ENCODE results near the gene CDRT4. TPM values are rescaled to one million over a fixed set of nuclear protein-coding genes. Genes with fewer than 3 reads are reported as not detected.

The CDRT4 gene
- total RNA-seq, 1 experiment from 2014 or later = 13.6 TPM

GRCh38 chr17:15431196-15431595, 36.2 kb downstream of the CDRT4 start:
- Histone ChIP-seq H3K4me3 (ENCODE audit: low read length) (no peak overlapping the region), H3K9me2 (replicated peaks; ENCODE audit: insufficient read depth, low read length) (no peaks in the 10 kb centered on the region), H3K9ac (ENCODE audit: low read length) (no peak overlapping the region), H3K4me2 (ENCODE audit: low read depth, low read length, poor library complexity, severe bottlenecking) (no peak overlapping the region), H4K20me1 (ENCODE audit: insufficient read depth, low read depth, low read length) (no peaks in the 10 kb centered on the region), H3K27ac (ENCODE audit: low read length) (no peak overlapping the region), H3K9me3 (ENCODE audit: low read length) (no peaks in the 10 kb centered on the region), H3K79me2 (ENCODE audit: low read length) (no peaks in the 10 kb centered on the region), H3K4me1 (ENCODE audit: low read length) (no peaks in the 10 kb centered on the region), H3K36me3 (ENCODE audit: insufficient read depth, low read length) (no peaks in the 10 kb centered on the region), H2AFZ (ENCODE audit: low read length) (no peak overlapping the region), H3K27me3 (ENCODE audit: low read length) (no peaks in the 10 kb centered on the region)
- no peak for DNase-seq

- no peak overlapping the region for H2AFZ ChIP-seq (ENCODE audit: low read length)
- H3K4me3 ChIP-seq (ENCODE audit: low read length) = no peak overlapping the region
- no peaks in the 10 kb centered on the region for H3K27me3 ChIP-seq (ENCODE audit: low read length)
- no peaks in the 10 kb centered on the region for H3K9me3 ChIP-seq (ENCODE audit: low read length)
- no peaks in the 10 kb centered on the region for H3K4me1 ChIP-seq (ENCODE audit: low read length)
- no peak overlapping the region for H3K4me2 ChIP-seq (ENCODE audit: low read depth, low read length, poor library complexity, severe bottlenecking)
- H3K79me2 ChIP-seq (ENCODE audit: low read length) = no peaks in the 10 kb centered on the region
- DNase-seq = no peak
- no peaks in the 10 kb centered on the region for H4K20me1 ChIP-seq (ENCODE audit: insufficient read depth, low read depth, low read length)
- H3K27ac ChIP-seq (ENCODE audit: low read length) = no peak overlapping the region
- no peak overlapping the region for H3K9ac ChIP-seq (ENCODE audit: low read length)
- no peaks in the 10 kb centered on the region for H3K9me2 ChIP-seq (replicated peaks; ENCODE audit: insufficient read depth, low read length)
- no peaks in the 10 kb centered on the region for H3K36me3 ChIP-seq (ENCODE audit: insufficient read depth, low read length)
Observed at GRCh38 chr17:15424521-15424920, 42.9 kb downstream of the CDRT4 start.

GRCh38 chr17:15422392-15422965, 44.9 kb downstream of the CDRT4 start:
- H3K79me2 ChIP-seq (ENCODE audit: low read length) = no peaks in the 10 kb centered on the region
- H2AFZ ChIP-seq (ENCODE audit: low read length) = no peak overlapping the region

GRCh38 chr17:15418781-15419180, 48.6 kb downstream of the CDRT4 start:
- Histone ChIP-seq H3K4me2 (ENCODE audit: low read depth, low read length, poor library complexity, severe bottlenecking) (no peak overlapping the region), H3K79me2 (ENCODE audit: low read length) (no peaks in the 10 kb centered on the region), H4K20me1 (ENCODE audit: insufficient read depth, low read depth, low read length) (no peaks in the 10 kb centered on the region)

More at GRCh38 chr17:15422392-15422965, 44.9 kb downstream of the CDRT4 start:
- H3K9me3 ChIP-seq (ENCODE audit: low read length) = no peaks in the 10 kb centered on the region
- no peaks in the 10 kb centered on the region for H3K36me3 ChIP-seq (ENCODE audit: insufficient read depth, low read length)
- no peak overlapping the region for H3K27ac ChIP-seq (ENCODE audit: low read length)
- H3K4me3 ChIP-seq (ENCODE audit: low read length) = no peak overlapping the region
- H3K4me2 ChIP-seq (ENCODE audit: low read depth, low read length, poor library complexity, severe bottlenecking) = no peak overlapping the region
- no peaks in the 10 kb centered on the region for H4K20me1 ChIP-seq (ENCODE audit: insufficient read depth, low read depth, low read length)
- no peak overlapping the region for H3K9ac ChIP-seq (ENCODE audit: low read length)
- H3K9me2 ChIP-seq (replicated peaks; ENCODE audit: insufficient read depth, low read length) = no peaks in the 10 kb centered on the region
- no peaks in the 10 kb centered on the region for H3K4me1 ChIP-seq (ENCODE audit: low read length)
- DNase-seq = no peak
- no peaks in the 10 kb centered on the region for H3K27me3 ChIP-seq (ENCODE audit: low read length)

GRCh38 chr17:15414532-15415306, 52.7 kb downstream of the CDRT4 start:
- Histone ChIP-seq H3K4me2 (ENCODE audit: low read depth, low read length, poor library complexity, severe bottlenecking) (no peak overlapping the region), H3K79me2 (ENCODE audit: low read length) (no peaks in the 10 kb centered on the region), H4K20me1 (ENCODE audit: insufficient read depth, low read depth, low read length) (no peaks in the 10 kb centered on the region), H3K36me3 (ENCODE audit: insufficient read depth, low read length) (no peaks in the 10 kb centered on the region), H3K9me3 (ENCODE audit: low read length) (no peaks in the 10 kb centered on the region), H3K27ac (ENCODE audit: low read length) (no peak overlapping the region), H2AFZ (ENCODE audit: low read length) (no peak overlapping the region), H3K27me3 (ENCODE audit: low read length) (no peaks in the 10 kb centered on the region), H3K4me3 (ENCODE audit: low read length) (no peak overlapping the region), H3K9ac (ENCODE audit: low read length) (no peak overlapping the region), H3K9me2 (replicated peaks; ENCODE audit: insufficient read depth, low read length) (no peaks in the 10 kb centered on the region), H3K4me1 (ENCODE audit: low read length) (no peaks in the 10 kb centered on the region)
- DNase-seq = no peak

More at GRCh38 chr17:15418781-15419180, 48.6 kb downstream of the CDRT4 start:
- DNase-seq = no peak
- H3K4me1 ChIP-seq (ENCODE audit: low read length) = no peaks in the 10 kb centered on the region
- no peaks in the 10 kb centered on the region for H3K9me2 ChIP-seq (replicated peaks; ENCODE audit: insufficient read depth, low read length)
- no peak overlapping the region for H3K4me3 ChIP-seq (ENCODE audit: low read length)
- no peaks in the 10 kb centered on the region for H3K27me3 ChIP-seq (ENCODE audit: low read length)
- no peaks in the 10 kb centered on the region for H3K36me3 ChIP-seq (ENCODE audit: insufficient read depth, low read length)
- no peak overlapping the region for H3K9ac ChIP-seq (ENCODE audit: low read length)
- no peaks in the 10 kb centered on the region for H3K9me3 ChIP-seq (ENCODE audit: low read length)
- no peak overlapping the region for H2AFZ ChIP-seq (ENCODE audit: low read length)
- H3K27ac ChIP-seq (ENCODE audit: low read length) = no peak overlapping the region

GRCh38 chr17:15413101-15413771, 54.2 kb downstream of the CDRT4 start:
- Histone ChIP-seq H3K9ac (ENCODE audit: low read length) (no peak overlapping the region), H3K9me3 (ENCODE audit: low read length) (no peaks in the 10 kb centered on the region), H3K79me2 (ENCODE audit: low read length) (no peaks in the 10 kb centered on the region), H3K4me3 (ENCODE audit: low read length) (no peak overlapping the region), H3K4me2 (ENCODE audit: low read depth, low read length, poor library complexity, severe bottlenecking) (no peak overlapping the region), H3K9me2 (replicated peaks; ENCODE audit: insufficient read depth, low read length) (no peaks in the 10 kb centered on the region), H3K4me1 (ENCODE audit: low read length) (no peaks in the 10 kb centered on the region), H4K20me1 (ENCODE audit: insufficient read depth, low read depth, low read length) (no peaks in the 10 kb centered on the region), H3K27me3 (ENCODE audit: low read length) (no peaks in the 10 kb centered on the region), H3K27ac (ENCODE audit: low read length) (no peak overlapping the region), H2AFZ (ENCODE audit: low read length) (no peak overlapping the region), H3K36me3 (ENCODE audit: insufficient read depth, low read length) (no peaks in the 10 kb centered on the region)
- DNase-seq = no peak

- Histone ChIP-seq H4K20me1 (ENCODE audit: insufficient read depth, low read depth, low read length) (no peaks in the 10 kb centered on the region), H3K9me3 (ENCODE audit: low read length) (no peaks in the 10 kb centered on the region), H3K36me3 (ENCODE audit: insufficient read depth, low read length) (no peaks in the 10 kb centered on the region), H3K9ac (ENCODE audit: low read length) (no peak overlapping the region), H3K4me1 (ENCODE audit: low read length) (no peaks in the 10 kb centered on the region), H2AFZ (ENCODE audit: low read length) (no peak overlapping the region), H3K27me3 (ENCODE audit: low read length) (no peaks in the 10 kb centered on the region), H3K27ac (ENCODE audit: low read length) (no peak overlapping the region), H3K9me2 (replicated peaks; ENCODE audit: insufficient read depth, low read length) (no peaks in the 10 kb centered on the region), H3K4me3 (ENCODE audit: low read length) (no peak overlapping the region), H3K4me2 (ENCODE audit: low read depth, low read length, poor library complexity, severe bottlenecking) (no peak overlapping the region), H3K79me2 (ENCODE audit: low read length) (no peaks in the 10 kb centered on the region)
- no peak for DNase-seq
Observed at GRCh38 chr17:15412606-15413005, 54.8 kb downstream of the CDRT4 start.

- Histone ChIP-seq H3K4me2 (ENCODE audit: low read depth, low read length, poor library complexity, severe bottlenecking) (no peak overlapping the region), H3K36me3 (ENCODE audit: insufficient read depth, low read length) (no peaks in the 10 kb centered on the region), H3K9me2 (replicated peaks; ENCODE audit: insufficient read depth, low read length) (no peaks in the 10 kb centered on the region)
Observed at GRCh38 chr17:15411384-15412198, 55.8 kb downstream of the CDRT4 start.

More at GRCh38 chr17:15411384-15412198, 55.8 kb downstream of the CDRT4 start:
- Histone ChIP-seq H3K9me3 (ENCODE audit: low read length) (no peaks in the 10 kb centered on the region), H3K4me1 (ENCODE audit: low read length) (no peaks in the 10 kb centered on the region), H3K79me2 (ENCODE audit: low read length) (no peaks in the 10 kb centered on the region), H3K27me3 (ENCODE audit: low read length) (no peaks in the 10 kb centered on the region), H3K4me3 (ENCODE audit: low read length) (no peak overlapping the region), H3K9ac (ENCODE audit: low read length) (no peak overlapping the region), H2AFZ (ENCODE audit: low read length) (no peak overlapping the region), H3K27ac (ENCODE audit: low read length) (no peak overlapping the region), H4K20me1 (ENCODE audit: insufficient read depth, low read depth, low read length) (no peaks in the 10 kb centered on the region)
- no peak for DNase-seq

Measured in Karpas-422 (cell line).